Lower leg skin (tissue), 3 donors: ENCODE results near the gene PACRG.

Experiments used
- POLR2A ChIP-seq, 2 donors: fragments of 450-650 bp; IDR thresholded peaks; one replicate each; pipeline ENCODE4 v1.6.1; 2016 to 2017; ENCODE audit warnings: antibody characterized with exemption in 2 of 2, mild to moderate bottlenecking in 1 of 2, moderate library complexity in 1 of 2
- TF ChIP-seq, protein P1 (sequence below), 3 donors: fragments of 450-650 bp; IDR thresholded peaks; one replicate each; pipeline ENCODE4 v1.5.1; 2016; ENCODE audit warnings: antibody characterized with exemption in 3 of 3, mild to moderate bottlenecking in 3 of 3, moderate library complexity in 2 of 3

DNA sequence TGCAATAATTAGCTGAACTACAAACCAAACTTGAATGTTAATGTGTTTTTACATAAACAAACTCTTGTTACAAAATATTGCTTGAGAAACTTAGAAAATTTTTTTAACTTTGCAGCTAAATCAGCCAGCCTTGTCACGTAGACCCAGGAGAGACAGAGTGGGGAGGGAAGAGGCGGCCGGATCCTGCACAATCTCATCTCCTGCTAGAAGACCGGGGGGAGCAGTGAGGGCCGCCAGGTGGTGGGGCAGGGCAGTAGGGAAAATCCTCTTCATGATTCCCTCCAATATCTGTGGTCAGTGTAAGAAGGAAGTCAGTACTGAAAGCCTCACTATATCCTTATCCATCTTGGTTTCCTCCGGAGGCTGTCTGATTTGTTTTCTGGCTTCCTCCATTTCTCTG is 193.3 kb downstream of the PACRG start:
- TF ChIP-seq, protein P1, sequence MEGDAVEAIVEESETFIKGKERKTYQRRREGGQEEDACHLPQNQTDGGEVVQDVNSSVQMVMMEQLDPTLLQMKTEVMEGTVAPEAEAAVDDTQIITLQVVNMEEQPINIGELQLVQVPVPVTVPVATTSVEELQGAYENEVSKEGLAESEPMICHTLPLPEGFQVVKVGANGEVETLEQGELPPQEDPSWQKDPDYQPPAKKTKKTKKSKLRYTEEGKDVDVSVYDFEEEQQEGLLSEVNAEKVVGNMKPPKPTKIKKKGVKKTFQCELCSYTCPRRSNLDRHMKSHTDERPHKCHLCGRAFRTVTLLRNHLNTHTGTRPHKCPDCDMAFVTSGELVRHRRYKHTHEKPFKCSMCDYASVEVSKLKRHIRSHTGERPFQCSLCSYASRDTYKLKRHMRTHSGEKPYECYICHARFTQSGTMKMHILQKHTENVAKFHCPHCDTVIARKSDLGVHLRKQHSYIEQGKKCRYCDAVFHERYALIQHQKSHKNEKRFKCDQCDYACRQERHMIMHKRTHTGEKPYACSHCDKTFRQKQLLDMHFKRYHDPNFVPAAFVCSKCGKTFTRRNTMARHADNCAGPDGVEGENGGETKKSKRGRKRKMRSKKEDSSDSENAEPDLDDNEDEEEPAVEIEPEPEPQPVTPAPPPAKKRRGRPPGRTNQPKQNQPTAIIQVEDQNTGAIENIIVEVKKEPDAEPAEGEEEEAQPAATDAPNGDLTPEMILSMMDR (IDR thresholded peaks at IDR 0.05) = no peak
- no peak for TF ChIP-seq POLR2A (IDR thresholded peaks at IDR 0.05)
